Colonic mucosa (tissue), 4 donors: ENCODE data around the gene SPINK9. TPM values are rescaled to one million over a fixed set of nuclear protein-coding genes. Genes with fewer than 3 reads are reported as not detected.

Source experiments
- DNase-seq: peaks from one replicate; pipeline ENCODE4 v3.0.0-alpha.2; 2020
- H3K27ac ChIP-seq: fragments of 200-600 bp; one replicate; pipeline ENCODE4 v1.8.0; 2021
- H3K27me3 ChIP-seq: fragments of 200-600 bp; one replicate; pipeline ENCODE4 v1.8.0; 2021
- H3K36me3 ChIP-seq: fragments of 200-600 bp; one replicate; pipeline ENCODE4 v1.8.0; 2021
- H3K4me1 ChIP-seq: fragments of 200-600 bp; one replicate; pipeline ENCODE4 v1.8.0; 2021; ENCODE audit warnings: mild to moderate bottlenecking
- H3K4me3 ChIP-seq: fragments of 200-600 bp; one replicate; pipeline ENCODE4 v1.8.0; 2021
- H3K9ac ChIP-seq, 2 donors: one replicate each; pipeline ENCODE4 v1.7.0; 2013; ENCODE audit warnings: control low read depth in 2 of 2, low read depth in 2 of 2, low read length in 2 of 2
- H3K9me3 ChIP-seq: fragments of 200-600 bp; one replicate; pipeline ENCODE4 v1.8.0; 2021
- intact Hi-C: fragments of 100-400 bp; cut with DNase I; formaldehyde crosslinking; loops from one replicate; pipeline ENCODE4 v1.14.1; 2022
- total RNA-seq, 2 donors: library from RNA; stranded (reverse); fragmentation: NEBNext Ultra II Directional in 1 of 2; extraction: Animal tissue kit (Norgen Biotek cat#: 25700) in 1 of 2; gene quantifications; one replicate each; pipeline ENCODE4 v1.2.1, GENCODE V29; 2021
- TF ChIP-seq, protein P1 (sequence below): fragments of 200-600 bp; IDR thresholded peaks from one replicate; pipeline ENCODE4 v1.8.0; 2022; ENCODE audit warnings: antibody characterized with exemption, mild to moderate bottlenecking
- donor health status: healthy.
- donor health status: DM: no; HTN: no; CAD: no.
- donor health status: DM: no; HTN: no; CAD: no.

Gene SPINK9
- total RNA-seq, 2 donors from 2014 or later = not detected

DNA sequence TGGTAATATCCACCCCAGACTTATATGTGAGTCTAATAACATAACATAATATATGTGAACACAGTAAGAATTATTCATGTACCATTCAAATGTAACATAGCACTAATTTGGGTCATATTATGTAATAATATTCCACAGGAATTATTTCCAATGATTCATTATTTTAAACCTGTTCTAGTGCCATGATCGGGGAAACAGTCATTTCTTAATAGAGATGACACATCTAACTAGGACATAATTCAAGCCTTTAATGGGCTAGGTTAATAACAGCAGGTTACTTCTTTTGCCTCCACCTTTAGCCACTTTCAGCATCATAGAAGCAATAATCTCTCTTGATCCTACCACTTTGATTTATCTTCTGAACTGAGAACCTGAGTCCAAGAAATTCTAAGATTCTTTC is 12.3 kb downstream of the SPINK9 start:
- Histone ChIP-seq H3K4me3 (no peak overlapping the region), H3K9ac (no peak overlapping the region), H3K4me1 (no peaks in the 10 kb centered on the region), H3K36me3 (no peaks in the 10 kb centered on the region), H3K9me3 (no peaks in the 10 kb centered on the region), H3K27ac (no peak overlapping the region), H3K27me3 (no peaks in the 10 kb centered on the region)
- TF ChIP-seq, protein P1, sequence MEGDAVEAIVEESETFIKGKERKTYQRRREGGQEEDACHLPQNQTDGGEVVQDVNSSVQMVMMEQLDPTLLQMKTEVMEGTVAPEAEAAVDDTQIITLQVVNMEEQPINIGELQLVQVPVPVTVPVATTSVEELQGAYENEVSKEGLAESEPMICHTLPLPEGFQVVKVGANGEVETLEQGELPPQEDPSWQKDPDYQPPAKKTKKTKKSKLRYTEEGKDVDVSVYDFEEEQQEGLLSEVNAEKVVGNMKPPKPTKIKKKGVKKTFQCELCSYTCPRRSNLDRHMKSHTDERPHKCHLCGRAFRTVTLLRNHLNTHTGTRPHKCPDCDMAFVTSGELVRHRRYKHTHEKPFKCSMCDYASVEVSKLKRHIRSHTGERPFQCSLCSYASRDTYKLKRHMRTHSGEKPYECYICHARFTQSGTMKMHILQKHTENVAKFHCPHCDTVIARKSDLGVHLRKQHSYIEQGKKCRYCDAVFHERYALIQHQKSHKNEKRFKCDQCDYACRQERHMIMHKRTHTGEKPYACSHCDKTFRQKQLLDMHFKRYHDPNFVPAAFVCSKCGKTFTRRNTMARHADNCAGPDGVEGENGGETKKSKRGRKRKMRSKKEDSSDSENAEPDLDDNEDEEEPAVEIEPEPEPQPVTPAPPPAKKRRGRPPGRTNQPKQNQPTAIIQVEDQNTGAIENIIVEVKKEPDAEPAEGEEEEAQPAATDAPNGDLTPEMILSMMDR = no peak
- intact Hi-C loops = no loop called here
- DNase-seq = no peak

DNA sequence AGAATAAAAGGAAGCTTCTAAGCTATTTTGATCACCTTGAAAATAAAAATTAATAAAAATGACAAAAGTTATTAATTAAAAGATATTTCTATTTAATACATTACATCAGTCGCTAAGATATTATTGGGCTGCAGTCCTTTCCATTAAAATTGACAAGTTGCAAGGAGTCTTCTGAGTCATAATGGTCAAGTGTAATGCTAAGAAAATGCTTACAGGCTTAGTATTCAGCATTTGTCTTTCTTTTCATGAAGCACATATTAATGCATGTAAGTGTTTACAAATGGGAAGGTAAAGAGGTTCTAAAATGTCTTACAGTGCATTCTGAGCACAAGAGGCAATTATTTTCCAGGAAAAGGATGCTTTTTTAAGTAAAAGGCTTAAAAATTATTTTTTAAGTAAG is 17.3 kb downstream of the SPINK9 start:
- H3K27me3 ChIP-seq = no peaks in the 10 kb centered on the region
- no peaks in the 10 kb centered on the region for H3K9me3 ChIP-seq
- no peaks in the 10 kb centered on the region for H3K4me1 ChIP-seq
- no peak for DNase-seq
- intact Hi-C loops = no loop called here
- no peak overlapping the region for H3K9ac ChIP-seq
- H3K4me3 ChIP-seq = no peak overlapping the region
- H3K27ac ChIP-seq = no peak overlapping the region
- H3K36me3 ChIP-seq = no peaks in the 10 kb centered on the region
- TF ChIP-seq, protein P1 = no peak

DNA sequence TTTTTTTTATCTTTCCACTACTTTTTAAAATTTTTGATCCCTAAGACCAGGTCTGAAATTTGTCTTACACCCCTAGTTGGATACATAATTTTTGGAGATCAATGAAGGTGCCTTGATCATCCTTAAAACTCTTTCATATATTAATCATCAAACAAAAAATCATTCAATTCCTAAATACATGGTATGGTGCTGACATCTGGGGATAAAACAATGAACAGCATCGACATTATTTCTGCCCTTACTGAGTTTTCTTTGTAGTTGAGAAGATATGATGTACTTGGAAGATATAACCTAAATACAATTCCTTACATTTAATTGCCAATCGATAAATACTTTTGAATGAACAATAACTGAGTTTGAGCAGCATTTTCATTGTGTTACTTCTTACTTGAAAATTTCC is 18.3 kb downstream of the SPINK9 start:
- Histone ChIP-seq H3K4me1 (no peaks in the 10 kb centered on the region), H3K9ac (no peak overlapping the region), H3K27ac (no peak overlapping the region), H3K27me3 (no peaks in the 10 kb centered on the region), H3K4me3 (no peak overlapping the region), H3K36me3 (no peaks in the 10 kb centered on the region), H3K9me3 (no peaks in the 10 kb centered on the region)
- DNase-seq = no peak
- intact Hi-C loops = no loop called here
- TF ChIP-seq, protein P1 = no peak

DNA sequence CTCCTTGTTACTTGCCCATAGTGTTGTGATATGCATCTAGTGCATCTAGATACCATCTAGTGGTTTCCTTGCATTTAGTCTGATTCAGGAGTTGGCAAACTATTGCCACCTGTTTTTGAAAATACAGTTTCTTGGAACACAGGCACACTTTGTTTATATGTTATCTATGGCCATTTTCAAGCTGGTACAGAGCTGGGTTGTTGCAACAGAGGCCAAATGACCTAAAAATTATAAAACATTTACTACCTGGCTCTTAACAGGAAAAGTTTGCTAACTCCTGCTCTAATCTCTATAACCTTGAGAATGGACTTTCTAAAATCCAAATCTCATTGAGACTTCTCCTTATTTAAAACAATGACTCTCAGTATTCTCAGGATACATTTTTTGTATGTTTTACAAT is 29.0 kb downstream of the SPINK9 start:
- Histone ChIP-seq H3K27ac (no peak overlapping the region), H3K9ac (no peak overlapping the region), H3K4me3 (no peak overlapping the region), H3K36me3 (no peaks in the 10 kb centered on the region), H3K9me3 (no peaks in the 10 kb centered on the region), H3K27me3 (no peaks in the 10 kb centered on the region), H3K4me1 (no peaks in the 10 kb centered on the region)
- no peak for DNase-seq
- intact Hi-C loops = no loop called here
- TF ChIP-seq, protein P1 = no peak

DNA sequence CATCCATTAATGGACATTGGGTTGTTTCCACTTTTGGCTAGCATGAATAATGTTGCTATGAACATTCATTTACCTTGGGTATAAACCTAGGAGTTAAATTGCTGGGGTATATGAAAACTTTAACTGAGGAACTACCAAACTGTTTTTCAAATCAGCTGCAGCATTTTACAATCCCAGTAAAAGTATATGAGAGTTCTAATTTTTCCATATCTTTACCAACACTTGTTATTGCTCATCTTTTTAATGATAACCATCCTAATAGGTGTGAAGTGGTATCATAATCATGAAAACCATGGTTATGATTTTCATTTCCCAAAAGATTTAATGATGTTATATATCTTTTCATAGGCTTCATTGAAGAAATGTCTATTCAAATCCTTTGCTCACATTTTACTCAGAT is 32.9 kb downstream of the SPINK9 start:
- TF ChIP-seq, protein P1 = no peak
- no peaks in the 10 kb centered on the region for H3K27me3 ChIP-seq
- intact Hi-C loops = no loop called here
- H3K4me1 ChIP-seq = no peaks in the 10 kb centered on the region
- no peak overlapping the region for H3K4me3 ChIP-seq
- H3K9ac ChIP-seq = no peak overlapping the region
- no peak for DNase-seq
- no peaks in the 10 kb centered on the region for H3K9me3 ChIP-seq
- H3K36me3 ChIP-seq = no peaks in the 10 kb centered on the region
- no peak overlapping the region for H3K27ac ChIP-seq
